ENCODE measurements around the gene ABCB8. TPM values are rescaled to one million over a fixed set of nuclear protein-coding genes. Genes with fewer than 3 reads are reported as not detected.

Gene ABCB8
- total and polyA plus RNA-seq, 9 of the 15 experiments (the other 6 are each of a cell fraction or from before 2014, with no cell fraction given) = 7.6 to 106 (median 36.3) TPM

- TF ChIP-seq IRF1 (CRISPR knock-in tag; IDR thresholded peaks at IDR 0.05; ENCODE audit: borderline replicate concordance) (no peak), UBTF (IDR thresholded peaks at IDR 0.05; ENCODE audit: borderline replicate concordance in 1 of 2, low read depth in 2 of 2, low read length in 2 of 2) (no peak), KDM2B (CRISPR knock-in tag; IDR thresholded peaks at IDR 0.05) (peak; percentile 53; the same call in 1 of the 2 replicates), HDAC6 (IDR thresholded peaks at IDR 0.05; ENCODE audit: low read depth, low read length) (no peak), ZNF589 (CRISPR knock-in tag; IDR thresholded peaks at IDR 0.05; ENCODE audit: low read depth) (no peak), ZNF12 (CRISPR knock-in tag; IDR thresholded peaks at IDR 0.05) (peak; percentile 59; the same call in 1 of the 2 replicates), RBM39 (optimal IDR thresholded peaks at IDR 0.05; ENCODE audit: low read depth, low read length) (peak; percentile 89), MTA3 (IDR thresholded peaks at IDR 0.05; ENCODE audit: borderline replicate concordance) (0 out of 2 replicates have a peak, but pooled peaks have one; percentile 15), CREB1 (IDR thresholded peaks at IDR 0.05) (peak; percentile 18; the same call in 1 of the 2 replicates), CREB1 (CRISPR knock-in tag; IDR thresholded peaks at IDR 0.05) (no peak), SMARCA5 (IDR thresholded peaks at IDR 0.05) (peak; percentile 23; the same call in 1 of the 2 replicates), NCOA1 (IDR thresholded peaks at IDR 0.05; ENCODE audit: low read depth) (no peak), SMARCA4 (IDR thresholded peaks at IDR 0.05) (peak; percentile 47; the same call in 1 of the 2 replicates), ZKSCAN3 (CRISPR knock-in tag; IDR thresholded peaks at IDR 0.05) (no peak), ZNF586 (CRISPR knock-in tag; conservative IDR thresholded peaks at IDR 0.05) (no peak), LCOR (CRISPR knock-in tag; IDR thresholded peaks at IDR 0.05) (0 out of 2 replicates have a peak, but pooled peaks have one; percentile 25), MBD2 (IDR thresholded peaks at IDR 0.05; ENCODE audit: borderline replicate concordance, low read depth) (no peak), ZKSCAN1 (IDR thresholded peaks at IDR 0.05; ENCODE audit: low read depth, low read length) (no peak), RERE (CRISPR knock-in tag; IDR thresholded peaks at IDR 0.05; ENCODE audit: borderline replicate concordance) (0 out of 2 replicates have a peak, but pooled peaks have one; percentile 73), ARID1B (IDR thresholded peaks at IDR 0.05) (no peak), NCOA4 (IDR thresholded peaks at IDR 0.05; ENCODE audit: partially characterized antibody) (peak; percentile 52)
These were observed 33.2 kb downstream of the ABCB8 start (continued) for GRCh38 chr7:151061213-151062110.

Data from K562 (cell line).